ENCODE data around the gene TTLL5.
"Not testable (repeated sequence)": the region's sequence is repeated elsewhere in the genome, so short reads cannot be mapped to it uniquely, and the experiment has no call there.

TTLL5 gene

DNA sequence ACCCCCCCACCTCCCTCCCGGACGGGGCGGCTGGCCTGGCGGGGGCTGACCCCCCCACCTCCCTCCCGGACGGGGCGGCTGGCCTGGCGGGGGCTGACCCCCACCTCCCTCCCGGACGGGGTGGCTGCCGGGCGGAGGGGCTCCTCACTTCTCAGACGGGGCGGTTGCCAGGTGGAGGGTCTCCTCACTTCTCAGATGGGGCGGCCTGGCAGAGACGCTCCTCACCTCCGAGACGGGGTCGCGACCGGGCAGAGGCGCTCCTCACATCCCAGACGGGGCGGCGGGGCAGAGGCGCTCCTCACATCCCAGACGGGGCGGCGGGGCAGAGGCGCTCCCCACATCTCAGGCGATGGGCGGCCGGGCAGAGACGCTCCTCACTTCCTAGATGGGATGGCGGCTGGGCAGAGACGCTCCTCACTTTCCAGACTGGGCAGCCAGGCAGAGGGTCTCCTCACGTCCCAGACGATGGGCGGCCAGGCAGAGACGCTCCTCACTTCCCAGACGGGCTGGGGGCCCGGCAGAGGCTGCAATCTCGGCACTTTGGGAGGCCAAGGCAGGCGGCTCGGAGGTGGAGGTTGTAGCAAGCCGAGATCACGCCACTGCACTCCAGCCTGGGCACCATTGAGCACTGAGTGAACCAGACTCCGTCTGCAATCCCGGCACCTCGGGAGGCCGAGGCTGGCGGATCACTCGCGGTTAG is 264.2 kb downstream of the TTLL5 start:
- not testable (repeated sequence) for DNase-seq

DNA sequence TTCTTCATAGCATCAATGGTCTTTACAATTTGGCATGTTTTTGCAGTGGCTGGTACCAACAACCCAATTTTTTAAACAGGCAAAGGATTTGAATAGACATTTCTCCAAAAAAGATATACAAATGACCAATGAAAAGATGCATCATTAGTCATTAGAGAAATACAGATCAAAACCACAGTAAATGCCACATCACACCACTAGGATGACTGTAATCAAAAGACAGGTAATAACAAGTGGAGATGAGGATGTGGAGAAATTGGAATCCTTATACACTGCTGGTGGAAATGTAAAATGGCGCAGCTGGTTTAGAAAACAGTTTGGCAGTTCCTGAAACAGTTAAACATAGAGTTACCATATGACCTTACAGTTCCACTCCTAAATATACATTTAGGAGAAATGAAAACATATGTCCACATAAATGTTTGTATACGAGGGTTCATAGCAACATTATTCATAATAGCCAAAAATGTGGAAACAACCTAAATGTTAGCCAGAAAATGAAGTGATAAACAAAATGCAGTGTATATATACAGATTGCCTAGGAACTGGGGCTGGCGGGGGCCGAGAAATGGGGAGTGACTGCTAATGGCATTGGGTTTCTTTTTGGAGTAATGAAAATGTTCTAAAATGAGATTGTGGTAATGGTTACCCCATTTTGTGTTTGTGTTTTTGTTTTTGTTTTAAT is 265.5 kb downstream of the TTLL5 start:
- DNase-seq = no peak

DNA sequence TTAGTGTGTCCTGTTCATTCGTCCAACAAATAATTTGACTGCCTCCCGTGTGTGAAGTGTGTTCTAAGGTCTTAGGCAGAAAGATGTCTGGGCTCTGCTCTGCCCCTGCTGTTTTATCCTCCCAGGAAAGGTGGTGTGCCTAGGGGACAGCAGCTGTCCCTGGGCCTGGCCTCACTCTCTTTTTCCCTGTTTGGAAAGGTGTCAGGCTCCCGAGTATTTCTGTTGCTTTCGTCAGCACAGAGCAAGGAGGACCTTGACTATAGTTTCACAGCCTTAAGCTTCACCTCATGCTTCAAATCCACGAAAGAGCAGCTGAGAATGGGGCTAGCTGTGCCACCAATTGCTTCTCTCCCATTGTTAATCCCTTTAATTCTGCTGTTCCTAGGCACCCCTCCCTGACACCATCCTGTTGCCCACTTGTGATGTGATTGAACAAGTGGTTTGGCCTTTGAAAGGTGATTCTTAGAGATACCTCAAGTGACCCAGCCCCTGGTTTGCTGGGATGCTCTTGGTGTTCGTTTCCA is 266.6 kb downstream of the TTLL5 start:
- DNase-seq = no peak

DNA sequence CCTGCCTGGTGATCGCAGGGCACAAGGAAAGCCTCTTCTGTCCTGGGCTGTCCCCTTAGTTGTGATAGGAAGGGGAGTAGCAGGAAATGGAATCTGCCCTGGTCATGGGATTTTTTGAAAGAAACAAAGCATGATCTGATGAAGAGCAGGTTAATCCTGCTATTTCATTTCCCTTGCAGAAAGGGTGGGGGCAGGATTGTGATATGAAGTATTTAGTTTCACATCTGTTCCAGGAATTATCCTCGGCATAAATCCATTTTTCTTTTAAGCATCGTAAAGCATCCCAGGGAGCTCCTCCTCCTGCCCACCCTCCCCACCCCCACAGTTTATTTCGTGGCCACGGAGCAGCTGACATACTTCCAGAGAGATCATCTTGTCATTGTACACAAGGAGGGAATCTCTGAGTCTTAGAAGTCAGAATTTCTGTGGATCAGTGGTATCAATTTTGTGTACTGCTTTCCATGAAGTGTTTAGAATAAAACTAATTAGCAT is 267.7 kb downstream of the TTLL5 start:
- no peak for DNase-seq

DNA sequence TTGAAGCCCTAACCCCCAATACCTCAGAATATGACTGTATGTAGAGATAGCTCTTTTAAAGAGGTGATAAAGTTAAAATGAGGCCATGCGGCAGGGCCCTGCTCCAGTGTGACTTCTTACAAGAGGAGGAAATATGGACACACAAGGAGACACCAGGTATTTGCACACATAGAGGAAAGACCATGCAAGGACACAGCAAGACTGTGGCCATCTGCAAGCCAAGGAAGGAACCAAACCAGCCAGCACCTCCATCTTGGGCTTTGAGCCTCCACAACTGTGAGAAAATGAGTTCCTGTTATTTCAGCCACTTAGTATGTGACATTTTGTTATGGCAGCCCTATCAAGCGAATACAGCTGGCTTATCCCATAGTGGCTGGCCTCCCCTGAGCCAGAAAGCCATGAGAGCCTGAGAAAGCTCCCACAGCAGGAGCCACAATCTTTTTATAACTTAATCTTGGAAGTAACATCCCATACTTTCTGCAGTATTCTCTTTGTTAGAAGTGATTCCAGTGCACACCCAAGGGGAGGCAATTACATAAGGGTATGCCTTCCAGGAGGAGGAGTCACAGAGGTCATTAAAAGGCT is 272.8 kb downstream of the TTLL5 start:
- DNase-seq = no peak

DNA sequence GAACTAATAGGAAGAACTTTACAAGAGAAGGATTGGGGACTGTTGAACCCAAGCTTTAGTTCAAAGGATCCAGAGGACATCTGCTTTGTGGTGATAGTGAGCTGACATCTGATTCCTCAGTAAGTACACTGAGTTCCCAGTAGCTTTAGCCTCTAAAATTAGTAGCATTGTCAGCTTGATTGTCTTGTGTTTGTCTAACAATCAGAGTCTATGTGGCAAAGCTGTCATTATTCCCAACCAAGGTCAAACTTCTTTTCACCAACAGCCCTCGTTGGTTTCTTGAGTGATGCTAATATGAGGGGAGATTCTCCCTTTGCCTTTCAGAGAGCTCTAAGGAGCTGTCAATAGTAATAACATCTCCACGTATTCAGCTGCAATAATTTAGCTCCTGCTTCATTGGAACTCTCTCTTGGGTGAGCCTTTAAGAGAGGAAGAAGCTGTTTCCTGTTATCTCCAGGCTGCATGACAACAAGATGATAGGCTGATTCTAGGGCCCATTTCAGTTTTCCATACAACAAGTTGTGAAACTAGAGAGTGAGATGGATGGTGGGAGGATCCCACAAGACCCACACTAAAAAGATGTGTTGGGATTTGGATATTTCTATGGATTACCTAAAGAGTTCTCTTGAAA is 274.1 kb downstream of the TTLL5 start:
- no peak for DNase-seq

DNA sequence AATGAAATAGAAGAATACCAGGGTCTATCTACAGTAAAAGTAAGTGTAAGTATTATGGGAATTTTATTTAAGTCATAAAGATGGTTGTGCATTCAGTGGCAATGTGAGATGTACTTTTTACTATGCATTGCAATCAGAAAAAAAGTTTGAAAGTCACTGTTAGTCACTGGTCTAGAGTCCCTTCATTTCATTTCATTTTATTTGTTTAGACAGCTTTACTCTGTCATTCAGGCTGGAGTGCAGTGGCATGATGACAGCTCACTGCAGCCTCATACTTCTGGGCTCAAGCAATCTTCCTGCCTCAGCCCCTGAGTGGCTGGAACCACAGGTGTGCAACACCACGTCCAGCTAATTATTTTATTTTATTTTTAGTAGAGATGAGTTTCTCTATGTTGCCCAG is 278.2 kb downstream of the TTLL5 start:
- no peak for DNase-seq

DNA sequence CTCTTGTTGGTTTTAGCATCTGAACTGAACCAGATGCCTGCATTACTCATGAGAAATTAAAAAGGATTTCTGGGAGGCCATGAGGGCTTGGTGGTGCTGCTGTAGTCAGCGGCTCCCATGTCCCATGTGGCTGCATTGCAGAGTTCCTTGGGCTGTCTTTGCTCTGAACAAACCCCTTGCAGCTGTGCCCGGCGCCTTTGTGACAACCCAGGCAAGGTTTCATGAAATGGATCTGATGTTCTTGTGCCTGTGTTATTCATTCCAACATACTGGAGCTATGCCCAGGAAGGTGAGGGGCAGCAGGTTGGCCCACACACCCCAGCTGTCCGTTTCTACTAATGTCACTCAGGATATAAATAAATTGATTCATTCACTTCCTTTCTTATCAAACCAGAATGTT is 280.0 kb downstream of the TTLL5 start:
- no peak for DNase-seq

DNA sequence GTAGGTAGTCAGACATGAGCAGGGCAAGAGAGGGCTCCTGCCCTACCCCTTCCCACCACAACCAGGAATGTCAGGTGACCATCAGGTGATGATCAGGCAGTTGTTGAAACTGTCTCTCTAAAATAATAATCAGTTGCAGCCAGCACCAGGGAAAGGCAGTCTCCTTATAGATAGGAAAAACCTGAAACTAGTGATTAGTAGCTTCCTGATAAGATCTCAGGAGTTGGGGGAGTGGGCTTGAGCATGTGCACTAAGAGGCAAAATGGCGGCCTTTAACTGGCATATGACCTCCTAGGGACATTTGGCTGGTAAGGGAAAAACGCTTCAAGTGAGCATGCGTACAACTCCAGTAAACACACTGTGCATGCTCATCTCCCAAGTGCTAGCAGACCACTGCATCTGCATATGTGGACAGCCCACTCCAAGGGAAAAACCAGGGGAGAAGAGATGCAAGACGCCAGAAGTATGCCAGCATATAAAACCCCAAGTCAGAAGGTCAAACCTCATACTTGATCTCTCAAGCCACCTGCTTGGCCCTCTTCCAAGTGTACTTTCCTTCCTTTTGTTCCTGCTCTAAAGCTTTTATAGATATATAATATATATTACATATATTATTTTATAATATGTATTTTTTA is 283.7 kb downstream of the TTLL5 start:
- no peak for DNase-seq

DNA sequence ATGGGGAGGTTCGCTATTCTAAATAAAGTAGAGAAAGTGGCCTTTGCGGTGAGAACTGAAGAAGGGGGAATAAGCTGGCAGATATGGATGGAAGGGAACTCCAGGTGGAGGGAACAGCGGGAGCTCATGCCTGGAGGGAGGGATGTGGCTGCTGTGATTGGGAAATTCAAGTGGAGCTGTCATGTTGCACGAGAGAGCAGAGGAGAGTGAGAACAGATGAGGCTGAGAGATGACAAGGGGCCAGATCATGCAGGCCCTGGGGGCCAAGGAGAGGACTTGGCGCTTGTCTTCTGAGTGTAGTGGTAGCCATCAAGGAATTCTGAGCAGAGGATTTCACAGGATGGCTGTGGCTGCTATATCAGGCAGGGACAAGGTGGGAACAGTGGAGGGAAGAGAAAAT is 285.7 kb downstream of the TTLL5 start:
- DNase-seq = no peak

DNA sequence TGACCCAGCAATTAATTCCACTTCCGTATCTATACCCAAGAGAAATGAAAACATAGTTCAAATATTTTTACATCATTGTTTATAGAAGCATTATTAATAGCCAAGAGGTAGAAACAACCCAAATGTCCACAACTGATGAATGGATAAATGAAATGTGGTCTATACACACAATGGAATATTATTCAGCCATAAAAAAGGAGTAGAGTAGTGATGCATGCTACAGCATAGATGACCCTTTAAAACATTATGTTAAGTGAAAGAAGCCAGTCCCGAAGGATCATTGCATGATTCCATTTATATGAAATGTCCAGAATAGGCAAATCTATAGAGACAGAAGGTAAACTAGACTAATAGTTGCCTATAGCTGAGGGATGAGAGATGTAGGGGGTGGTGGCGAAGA is 291.4 kb downstream of the TTLL5 start:
- DNase-seq = no peak

DNA sequence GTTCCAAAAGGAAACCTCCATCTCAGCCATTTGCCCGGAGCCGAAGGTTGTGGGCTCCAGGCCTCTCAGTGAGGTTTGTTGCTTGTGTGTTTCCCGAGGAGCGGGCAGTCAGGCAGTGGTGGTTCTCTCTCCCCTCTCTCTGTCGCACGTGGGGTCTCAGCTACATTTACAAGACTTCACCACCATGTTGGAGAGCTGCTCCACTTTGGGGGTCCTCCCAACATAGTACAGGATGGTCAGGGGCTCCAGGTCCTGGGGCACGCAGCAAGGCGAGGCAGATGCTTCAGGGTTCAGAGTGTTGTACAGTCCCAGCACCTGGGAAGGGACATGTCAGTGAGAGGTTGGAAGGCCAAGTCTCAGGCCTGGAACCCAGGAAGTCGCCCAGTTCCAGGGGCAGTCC is 298.0 kb downstream of the TTLL5 start:
- DNase-seq = no peak

DNA sequence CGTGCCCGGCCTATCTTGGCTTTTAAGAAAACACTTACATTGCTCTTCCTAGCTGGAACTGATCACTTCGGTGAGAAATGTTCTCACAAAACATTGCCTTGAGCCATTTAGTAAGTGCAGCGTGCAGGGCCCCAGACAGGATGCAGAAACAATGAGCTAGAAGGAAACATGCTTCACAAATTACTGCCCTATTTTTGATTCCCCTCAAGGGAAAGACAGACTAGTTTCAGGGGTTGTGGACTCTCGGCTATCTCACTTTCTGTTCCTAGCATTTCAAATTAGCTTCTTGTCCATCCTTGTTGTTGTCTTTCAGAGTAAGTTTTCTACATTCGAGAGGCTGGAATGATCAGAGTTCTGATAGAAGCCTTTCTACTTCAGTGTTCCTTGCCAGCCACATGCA is 299.2 kb downstream of the TTLL5 start:
- no peak for DNase-seq

DNA sequence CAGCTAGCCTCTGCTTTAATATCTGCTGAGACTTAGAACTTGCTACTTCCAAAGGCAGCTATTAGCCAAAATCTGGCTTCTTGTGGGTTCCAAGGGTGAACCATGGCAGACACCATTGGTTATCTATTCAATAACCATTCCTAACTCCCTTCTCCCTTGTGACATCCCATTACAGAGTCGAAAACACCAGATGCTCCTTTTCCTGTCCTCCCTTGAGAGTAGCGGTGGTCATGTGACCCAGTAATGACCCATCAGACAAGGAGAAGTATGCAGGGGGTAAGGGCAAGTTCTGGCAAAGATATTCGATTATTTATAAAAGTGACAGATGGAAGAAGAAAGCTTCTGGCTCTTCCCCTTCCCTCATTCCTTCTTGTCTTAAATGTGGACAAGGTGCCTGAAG is 300.6 kb downstream of the TTLL5 start:
- DNase-seq = no peak

DNA sequence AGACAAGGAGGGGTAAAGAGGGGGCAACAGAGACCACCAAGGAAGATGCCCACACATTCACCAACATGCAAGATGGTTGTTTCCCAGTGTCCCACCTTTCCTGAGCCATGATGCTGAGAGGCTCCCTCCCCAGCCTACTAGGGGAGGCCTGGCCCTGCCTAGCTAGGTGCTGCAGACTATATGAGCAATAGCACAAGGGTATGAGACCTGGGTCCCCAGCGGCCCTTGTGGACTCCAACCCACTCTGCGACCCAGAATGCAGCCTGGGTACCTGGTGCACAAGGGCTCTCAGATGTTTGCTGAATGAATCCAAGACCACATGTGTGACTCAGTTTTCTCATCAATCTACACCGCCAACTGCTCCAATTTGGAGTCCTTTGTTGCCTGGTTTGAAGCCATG is 306.8 kb downstream of the TTLL5 start:
- no peak for DNase-seq

DNA sequence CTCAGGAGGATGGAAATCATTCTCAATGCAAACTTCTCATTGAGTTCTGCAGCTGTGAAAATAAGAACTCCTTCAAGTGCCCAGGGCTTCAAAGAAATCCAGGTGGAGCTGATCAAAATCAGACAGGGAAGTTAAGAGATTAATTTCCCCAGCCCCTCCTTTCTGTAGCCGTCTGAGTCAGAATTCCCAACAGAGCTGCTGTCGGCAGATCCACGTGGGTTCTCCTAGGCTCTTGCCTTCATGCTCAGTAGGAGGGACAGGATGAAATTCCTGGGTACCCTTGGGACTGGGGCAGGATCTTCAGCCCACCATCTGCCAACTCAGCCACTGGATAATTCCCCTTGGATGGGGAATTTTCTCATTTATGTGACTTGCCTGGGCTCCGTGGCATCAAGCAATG is 307.4 kb downstream of the TTLL5 start:
- no peak for DNase-seq

DNA sequence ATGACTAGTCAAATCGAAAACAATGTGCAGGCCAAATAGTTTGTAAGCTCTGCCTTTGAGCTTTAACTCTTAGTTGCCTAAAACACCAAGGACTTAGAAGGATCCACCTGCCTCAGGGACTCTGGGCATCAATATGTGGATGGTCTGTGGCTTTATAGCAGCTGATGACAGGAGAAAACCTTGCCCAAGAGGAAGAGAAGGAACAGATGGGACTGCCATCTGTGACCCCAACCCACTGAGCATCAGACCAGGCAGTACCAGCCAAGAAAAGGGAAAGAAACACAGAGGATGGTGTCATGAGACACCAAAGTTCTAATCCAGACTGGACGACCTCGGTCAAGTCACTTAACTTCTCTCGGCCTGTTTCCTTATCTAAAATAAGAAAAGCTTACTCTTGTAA is 308.1 kb downstream of the TTLL5 start:
- DNase-seq = no peak

DNA sequence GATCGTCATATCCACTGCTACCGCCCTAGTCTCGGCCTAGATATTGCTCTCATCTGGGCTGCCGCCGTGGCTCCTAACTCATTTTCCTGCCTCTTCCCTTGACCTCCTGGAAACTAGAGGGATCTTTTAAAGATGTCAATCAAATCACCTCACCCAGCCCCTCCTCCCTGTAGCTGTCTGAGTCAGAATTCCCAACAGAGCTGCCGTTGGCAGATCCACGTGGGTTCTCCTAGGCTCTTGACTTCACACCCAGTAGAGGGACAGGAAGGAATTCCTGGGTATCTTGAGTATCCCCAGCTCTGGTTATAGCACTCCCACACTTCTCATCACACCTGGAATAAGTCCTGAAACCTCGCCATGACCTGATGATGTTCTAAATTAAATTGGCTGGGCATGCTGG is 308.8 kb downstream of the TTLL5 start:
- no peak for DNase-seq

DNA sequence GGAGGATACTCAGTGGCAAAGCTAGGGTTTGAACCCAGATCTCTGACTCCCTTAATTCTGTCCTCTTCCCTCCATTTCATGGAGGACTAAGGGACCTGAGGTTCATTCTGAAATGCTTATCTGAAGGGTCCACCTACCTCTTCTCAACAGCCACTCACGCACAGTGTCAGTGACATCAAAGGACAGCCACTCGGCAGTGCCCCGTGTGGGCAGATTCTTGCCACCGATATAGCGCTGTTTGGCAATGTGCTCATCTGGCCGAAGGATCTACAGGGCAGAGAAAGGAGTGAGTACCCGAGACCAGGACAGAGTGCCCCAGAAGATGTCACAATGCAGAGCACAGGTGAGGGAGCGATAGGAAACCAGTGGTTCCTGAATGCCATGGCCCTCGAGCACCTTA is 309.9 kb downstream of the TTLL5 start:
- DNase-seq = no peak

DNA sequence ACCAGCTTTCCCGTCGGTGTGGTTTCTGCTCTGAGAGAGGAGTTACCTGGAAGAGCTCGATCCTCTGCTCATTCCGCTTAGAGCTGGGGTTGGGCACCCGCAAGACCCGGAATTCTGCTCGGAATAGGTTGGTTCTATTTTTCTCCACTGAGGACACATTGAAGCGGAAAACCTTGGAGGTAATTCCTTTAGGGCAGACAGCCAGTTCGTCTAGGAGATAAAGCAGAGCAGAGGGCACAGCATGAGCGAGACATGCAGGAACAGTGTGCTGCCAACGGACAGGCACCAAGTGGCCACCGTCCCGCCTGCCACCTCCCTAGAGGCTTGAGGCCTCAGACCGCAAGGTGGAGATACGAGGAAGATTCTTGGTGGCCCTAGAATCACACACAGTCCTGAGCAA is 310.5 kb downstream of the TTLL5 start:
- no peak for DNase-seq

DNA sequence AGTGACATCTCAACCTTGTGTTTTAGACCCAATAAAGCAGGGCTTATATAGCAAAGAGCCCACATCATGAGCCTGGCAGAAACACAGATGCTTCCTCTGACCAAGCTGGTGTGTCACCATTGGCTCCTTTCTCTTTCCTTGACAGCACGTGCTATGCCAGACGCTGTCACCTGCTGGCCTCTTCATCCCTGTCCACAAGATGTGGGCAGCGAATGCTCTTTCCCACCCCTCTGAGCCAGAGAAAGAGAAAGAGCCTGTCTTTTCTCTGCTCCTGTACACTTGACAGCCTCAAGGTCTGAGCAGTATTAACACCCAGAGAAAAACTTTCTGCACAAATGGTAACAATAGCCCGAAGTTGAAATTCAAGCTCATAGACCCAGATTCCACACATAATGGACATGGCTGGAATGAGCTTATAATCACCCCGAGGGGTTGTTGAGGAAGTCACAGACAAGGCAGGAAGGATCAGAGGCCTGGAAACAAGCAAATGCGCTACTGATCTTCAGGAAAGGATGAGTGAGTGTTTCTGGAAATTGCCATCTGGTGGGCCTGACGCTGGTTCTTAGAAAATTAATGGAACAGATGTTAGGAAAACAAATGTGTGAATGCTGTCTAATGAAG is 311.9 kb downstream of the TTLL5 start:
- no peak for DNase-seq

DNA sequence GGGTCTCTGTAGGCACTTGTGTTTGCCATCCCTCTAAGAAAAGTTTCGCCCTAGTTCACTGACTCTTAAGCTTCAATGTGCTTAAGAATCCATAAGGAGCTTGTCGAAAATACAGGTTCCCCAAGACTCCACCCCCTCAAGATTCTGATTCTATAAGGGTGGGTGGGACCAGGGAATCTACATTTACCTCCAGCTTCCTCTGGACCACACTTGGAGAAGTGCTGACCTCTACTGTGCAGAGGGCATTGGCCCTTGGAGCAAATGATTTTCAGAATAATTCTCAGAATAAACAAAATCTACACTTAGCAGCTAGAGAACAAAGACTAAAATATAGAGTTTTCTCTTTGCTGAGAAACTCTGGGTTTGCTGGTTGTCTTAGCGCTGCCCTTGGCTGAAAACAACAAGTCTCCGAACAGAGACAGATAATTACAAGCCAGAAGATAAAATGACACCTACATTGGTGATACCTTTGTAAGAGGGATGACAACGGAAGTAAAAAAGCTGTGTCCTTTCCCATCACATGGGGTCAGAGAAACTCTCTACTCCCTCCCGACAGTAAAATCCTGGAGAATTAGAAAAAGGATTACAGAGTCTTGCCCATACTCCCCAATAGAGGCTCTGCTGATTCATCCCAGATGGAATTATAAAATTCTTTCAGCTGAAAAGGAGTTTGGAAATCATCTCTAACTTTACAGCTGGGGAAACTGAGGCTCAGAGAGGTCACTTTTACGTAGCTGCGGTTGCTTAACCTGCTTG is 316.0 kb downstream of the TTLL5 start:
- no peak for DNase-seq

Data from stimulated activated naive CD4-positive, alpha-beta T cell treated with Interleukin-2 at 50 U/mL for 16 hours (primary cell).